ENCODE results near the gene CTNNA3. TPM values are rescaled to one million over a fixed set of nuclear protein-coding genes. Genes with fewer than 3 reads are reported as not detected.

The CTNNA3 gene
- total RNA-seq, 1 experiment from 2014 or later = 0.85 TPM

- ChIA-PET POLR2A (no interaction called here), CTCF (no interaction called here)
- no peak overlapping the region for H3K4me3 ChIP-seq (ENCODE audit: low read depth in 2 of 2, low read length in 2 of 2)
- intact Hi-C loops (cut with micrococcal nuclease; ENCODE audit: unreplicated experiment) (no loop called here), in situ Hi-C loops (cut with HindIII; ENCODE audit: low pct_unique_long_range_greater_than_20kb, low sequenced_read_pairs) (no loop called here)
- H3K9me3 ChIP-seq (ENCODE audit: control insufficient read depth, insufficient read depth, low read depth, low read length) = no peaks in the 10 kb centered on the region; the same call in 1 of the 2 replicates
- H3K27ac ChIP-seq (ENCODE audit: low read length) = no peak overlapping the region
- TF ChIP-seq REST (IDR thresholded peaks at IDR 0.05; ENCODE audit: insufficient read depth in 1 of 2, low read depth in 2 of 2, low read length in 1 of 2) (no peak), TCF7L2 (IDR thresholded peaks at IDR 0.05; ENCODE audit: low read depth, low read length) (no peak), POLR2AphosphoS5 (IDR thresholded peaks at IDR 0.05; ENCODE audit: low read depth, low read length) (no peak), SIN3A (IDR thresholded peaks at IDR 0.05; ENCODE audit: borderline replicate concordance, insufficient read depth, low read depth, low read length) (no peak), CTCF (IDR thresholded peaks at IDR 0.05) (no peak)
- BruUV-seq (replicated peaks) = no TSS peak
- DNase-seq (ENCODE audit: low read depth, low spot score) = no peak
- H3K27me3 ChIP-seq (ENCODE audit: control insufficient read depth, insufficient read depth, low read length) = no peaks in the 10 kb centered on the region
- no peak for ATAC-seq
- no peaks in the 10 kb centered on the region for H3K36me3 ChIP-seq (ENCODE audit: control insufficient read depth, insufficient read depth, low read length)
- H3K4me1 ChIP-seq (ENCODE audit: control insufficient read depth, insufficient read depth, low read length) = no peaks in the 10 kb centered on the region
These were observed 958.8 kb downstream of the CTNNA3 start for GRCh38 chr10:66737241-66737640.

- in situ Hi-C loops (cut with HindIII; ENCODE audit: low pct_unique_long_range_greater_than_20kb, low sequenced_read_pairs) (no loop called here), intact Hi-C loops (cut with micrococcal nuclease; ENCODE audit: unreplicated experiment) (no loop called here)
- ChIA-PET CTCF (no interaction called here), POLR2A (no interaction called here)
- ATAC-seq = no peak
- DNase-seq (ENCODE audit: low read depth, low spot score) = no peak
- no TSS peak for BruUV-seq (replicated peaks)
- Histone ChIP-seq H3K4me1 (ENCODE audit: control insufficient read depth, insufficient read depth, low read length) (no peaks in the 10 kb centered on the region), H3K27me3 (ENCODE audit: control insufficient read depth, insufficient read depth, low read length) (no peaks in the 10 kb centered on the region), H3K9me3 (ENCODE audit: control insufficient read depth, insufficient read depth, low read depth, low read length) (peaks cover 2% of the 10 kb centered on the region; the same call in 1 of the 2 replicates), H3K36me3 (ENCODE audit: control insufficient read depth, insufficient read depth, low read length) (no peaks in the 10 kb centered on the region), H3K27ac (ENCODE audit: low read length) (no peak overlapping the region), H3K4me3 (ENCODE audit: low read depth in 2 of 2, low read length in 2 of 2) (no peak overlapping the region)
- TF ChIP-seq POLR2AphosphoS5 (IDR thresholded peaks at IDR 0.05; ENCODE audit: low read depth, low read length) (no peak), TCF7L2 (IDR thresholded peaks at IDR 0.05; ENCODE audit: low read depth, low read length) (no peak), CTCF (IDR thresholded peaks at IDR 0.05) (no peak), SIN3A (IDR thresholded peaks at IDR 0.05; ENCODE audit: borderline replicate concordance, insufficient read depth, low read depth, low read length) (no peak), REST (IDR thresholded peaks at IDR 0.05; ENCODE audit: insufficient read depth in 1 of 2, low read depth in 2 of 2, low read length in 1 of 2) (no peak)
These were observed 972.2 kb downstream of the CTNNA3 start for GRCh38 chr10:66723608-66724400.
